CD4-positive, alpha-beta T cell treated with Interleukin-1 beta for 1 hour (primary cell): Measurements from ENCODE around the gene RASGRP2.

Experiments used
- DNase-seq, 2 donors: peaks; one replicate each; pipeline ENCODE4 v3.0.0-alpha.2; 2020 to 2022

RASGRP2 gene

GRCh38 chr11:64755681-64756361, 11.9 kb upstream of the RASGRP2 start:
- DNase-seq: no peak

- DNase-seq: no peak
These were observed 11.1 kb upstream of the RASGRP2 start for GRCh38 chr11:64754919-64755662.

- DNase-seq: no peak
These were observed 10.4 kb upstream of the RASGRP2 start for GRCh38 chr11:64754124-64754918.

- no peak for DNase-seq
These were observed 9.6 kb upstream of the RASGRP2 start for GRCh38 chr11:64753380-64754123.

- no peak for DNase-seq
These were observed 9.1 kb upstream of the RASGRP2 start for GRCh38 chr11:64753019-64753379.

- no peak for DNase-seq
These were observed 8.4 kb upstream of the RASGRP2 start for GRCh38 chr11:64752175-64752970.

GRCh38 chr11:64751580-64751979, 7.6 kb upstream of the RASGRP2 start:
- no peak for DNase-seq

GRCh38 chr11:64751136-64751535, 7.2 kb upstream of the RASGRP2 start:
- DNase-seq: no peak

- peak in 1 of 2 donors; percentile 46 for DNase-seq
These were observed 6.6 kb upstream of the RASGRP2 start for GRCh38 chr11:64750361-64751054.

GRCh38 chr11:64747961-64748665, 4.2 kb upstream of the RASGRP2 start:
- no peak for DNase-seq

- no peak for DNase-seq
These were observed 2.5 kb upstream of the RASGRP2 start for GRCh38 chr11:64746486-64746885.

- peak; percentile 83 to 84 for DNase-seq
These were observed 1.8 kb upstream of the RASGRP2 start for GRCh38 chr11:64745521-64746328.

- DNase-seq: peak; percentile 90 to 94
These were observed 1.2 kb upstream of the RASGRP2 start for GRCh38 chr11:64745189-64745520.

GRCh38 chr11:64744544-64745188, 724 bp upstream of the RASGRP2 start:
- no peak for DNase-seq

GRCh38 chr11:64742889-64743590, 902 bp downstream of the RASGRP2 start:
- peak; percentile 74 to 75 for DNase-seq

- no peak for DNase-seq
These were observed 1.7 kb downstream of the RASGRP2 start for GRCh38 chr11:64742087-64742888.

- no peak for DNase-seq
These were observed 2.4 kb downstream of the RASGRP2 start for GRCh38 chr11:64741375-64742086.
